Nephron (organoid): ENCODE measurements around the gene C1QTNF1.

Experiments used
- H3K27ac Mint-ChIP-seq, 3 experiments: 2 replicates each; pipeline ENCODE4 v1.8.0; 2020; ENCODE audit warnings: mixed read lengths in 3 of 3, mild to moderate bottlenecking in 2 of 3, moderate library complexity in 1 of 3
- H3K27me3 Mint-ChIP-seq: 2 replicates; pipeline ENCODE4 v1.8.0; 2021; ENCODE audit warnings: low read depth, mild to moderate bottlenecking, moderate library complexity, mixed read lengths
- H3K36me3 Mint-ChIP-seq: 2 replicates; pipeline ENCODE4 v1.8.0; 2020; ENCODE audit warnings: low read depth, mixed read lengths
- H3K4me1 Mint-ChIP-seq: 2 replicates; pipeline ENCODE4 v1.8.0; 2020; ENCODE audit warnings: mixed read lengths
- H3K4me3 Mint-ChIP-seq, 3 experiments: 2 replicates each; pipeline ENCODE4 v1.8.0; 2020; ENCODE audit warnings: mild to moderate bottlenecking in 3 of 3, mixed read lengths in 3 of 3, moderate library complexity in 2 of 3
- H3K9me3 Mint-ChIP-seq: 2 replicates; pipeline ENCODE4 v1.8.0; 2020; ENCODE audit warnings: mixed read lengths
- TF ChIP-seq, protein P1 (sequence below), 3 experiments: fragments of 200-600 bp; sonication (generic); IDR thresholded peaks; one replicate each; pipeline ENCODE4 v1.5.0; 2021; ENCODE audit warnings: antibody characterized with exemption in 3 of 3; ENCODE audit not compliant: unreplicated experiment in 3 of 3

The C1QTNF1 gene

DNA sequence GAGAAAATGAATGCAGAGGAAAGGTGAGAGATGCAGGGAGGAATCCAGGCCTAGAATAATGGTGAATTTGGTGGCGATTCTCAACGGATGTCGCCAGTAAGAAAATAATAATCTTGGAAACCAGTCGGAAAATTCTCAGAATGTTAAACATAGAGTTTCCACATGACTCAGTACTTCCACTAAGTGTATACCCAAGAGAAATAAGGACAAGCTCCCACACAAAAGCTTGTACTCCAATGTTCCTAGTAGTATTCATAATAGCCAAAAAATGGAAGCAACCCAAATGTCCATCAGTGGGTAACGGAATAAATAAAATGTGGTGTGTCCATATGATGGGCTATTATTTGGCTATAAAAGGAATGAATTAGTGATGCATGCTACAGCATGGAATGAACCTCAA lies 31.2 kb downstream of the C1QTNF1 start:
- Mint-ChIP-seq H3K9me3 (peaks cover 34% of the 10 kb centered on the region), H3K4me3 (no peak overlapping the region), H3K36me3 (no peaks in the 10 kb centered on the region), H3K27ac (no peak overlapping the region), H3K27me3 (peaks cover 36% of the 10 kb centered on the region), H3K4me1 (no peaks in the 10 kb centered on the region)
- TF ChIP-seq, protein P1, sequence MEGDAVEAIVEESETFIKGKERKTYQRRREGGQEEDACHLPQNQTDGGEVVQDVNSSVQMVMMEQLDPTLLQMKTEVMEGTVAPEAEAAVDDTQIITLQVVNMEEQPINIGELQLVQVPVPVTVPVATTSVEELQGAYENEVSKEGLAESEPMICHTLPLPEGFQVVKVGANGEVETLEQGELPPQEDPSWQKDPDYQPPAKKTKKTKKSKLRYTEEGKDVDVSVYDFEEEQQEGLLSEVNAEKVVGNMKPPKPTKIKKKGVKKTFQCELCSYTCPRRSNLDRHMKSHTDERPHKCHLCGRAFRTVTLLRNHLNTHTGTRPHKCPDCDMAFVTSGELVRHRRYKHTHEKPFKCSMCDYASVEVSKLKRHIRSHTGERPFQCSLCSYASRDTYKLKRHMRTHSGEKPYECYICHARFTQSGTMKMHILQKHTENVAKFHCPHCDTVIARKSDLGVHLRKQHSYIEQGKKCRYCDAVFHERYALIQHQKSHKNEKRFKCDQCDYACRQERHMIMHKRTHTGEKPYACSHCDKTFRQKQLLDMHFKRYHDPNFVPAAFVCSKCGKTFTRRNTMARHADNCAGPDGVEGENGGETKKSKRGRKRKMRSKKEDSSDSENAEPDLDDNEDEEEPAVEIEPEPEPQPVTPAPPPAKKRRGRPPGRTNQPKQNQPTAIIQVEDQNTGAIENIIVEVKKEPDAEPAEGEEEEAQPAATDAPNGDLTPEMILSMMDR (IDR thresholded peaks at IDR 0.05; ENCODE audit: unreplicated experiment in 3 of 3), result no peak

DNA sequence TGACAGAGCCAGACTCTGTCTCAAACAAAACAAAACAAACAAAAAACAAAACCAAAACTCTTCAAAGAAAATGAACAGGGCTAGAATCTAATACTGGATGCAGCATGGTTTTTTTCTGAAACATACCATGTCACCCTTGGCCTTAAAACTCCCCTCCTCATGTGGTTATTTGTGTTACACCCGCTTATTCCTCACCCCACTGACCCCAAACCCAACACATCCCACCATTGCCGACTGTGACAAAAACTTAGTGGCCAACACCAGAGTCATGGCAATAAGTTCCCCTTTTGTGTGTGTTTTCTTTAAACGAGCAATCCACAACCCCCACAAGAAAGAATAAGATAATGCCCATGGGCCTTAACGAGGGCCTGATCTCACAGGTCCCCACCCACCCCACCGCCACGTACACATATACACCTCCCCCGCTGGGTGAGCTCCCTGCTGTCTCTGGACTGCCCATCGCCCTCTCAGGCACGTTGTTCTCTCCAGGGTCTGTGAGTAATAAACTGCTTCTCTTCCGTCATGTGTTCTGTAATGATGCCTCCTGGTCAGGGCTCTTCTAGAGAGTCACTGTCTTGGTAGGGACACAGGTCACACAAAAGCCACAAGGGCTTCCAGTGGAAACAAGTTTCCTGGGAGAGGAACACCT lies 33.9 kb downstream of the C1QTNF1 start:
- Mint-ChIP-seq H3K27ac (no peak overlapping the region), H3K4me1 (no peaks in the 10 kb centered on the region), H3K36me3 (no peaks in the 10 kb centered on the region), H3K9me3 (peaks cover 24% of the 10 kb centered on the region), H3K4me3 (no peak overlapping the region), H3K27me3 (peaks cover 25% of the 10 kb centered on the region)
- TF ChIP-seq, protein P1 (IDR thresholded peaks at IDR 0.05; ENCODE audit: unreplicated experiment in 3 of 3), result no peak

DNA sequence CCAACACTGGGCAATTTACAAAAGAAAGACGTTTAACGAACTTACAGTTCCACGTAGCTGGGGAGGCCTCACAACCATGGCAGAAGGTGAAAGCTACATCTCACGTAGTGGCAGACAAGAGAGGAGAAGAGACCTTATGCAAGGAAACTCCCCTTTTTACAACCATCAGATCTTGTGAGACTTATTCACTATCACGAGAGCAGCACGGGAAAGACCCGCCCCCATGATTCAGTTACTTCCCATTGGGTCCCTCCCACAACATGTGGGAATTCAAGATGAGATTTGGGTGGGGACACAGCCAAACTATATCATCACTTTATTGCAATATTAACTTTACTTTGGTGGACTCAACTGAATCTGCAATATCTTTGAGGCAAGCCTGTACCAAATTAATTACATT lies 38.7 kb downstream of the C1QTNF1 start:
- Mint-ChIP-seq H3K9me3 (peaks cover 6% of the 10 kb centered on the region), H3K27ac (no peak overlapping the region), H3K4me1 (no peaks in the 10 kb centered on the region), H3K27me3 (peaks cover 29% of the 10 kb centered on the region), H3K4me3 (no peak overlapping the region), H3K36me3 (no peaks in the 10 kb centered on the region)
- TF ChIP-seq, protein P1 (IDR thresholded peaks at IDR 0.05; ENCODE audit: unreplicated experiment in 3 of 3), result no peak

DNA sequence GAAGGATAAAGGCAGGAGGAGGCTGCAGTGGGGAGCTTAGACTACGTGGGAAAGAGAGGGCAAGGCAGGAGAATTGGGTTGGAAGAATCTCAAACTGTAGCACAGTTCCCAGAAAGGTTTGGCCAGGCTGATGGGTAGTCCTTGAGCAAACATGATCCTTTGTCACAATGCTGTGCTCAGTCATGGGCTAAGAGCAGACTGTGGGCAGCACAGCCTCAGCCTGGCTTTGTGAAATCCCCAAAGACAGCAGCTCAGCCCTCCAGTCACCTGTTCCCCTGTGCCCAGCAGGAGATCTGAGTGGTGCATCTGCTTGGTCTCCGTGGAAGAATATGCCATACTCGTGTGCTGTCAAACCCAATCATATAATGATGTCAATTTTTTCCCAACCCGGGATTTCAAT lies 40.1 kb downstream of the C1QTNF1 start:
- no peak overlapping the region for H3K4me3 Mint-ChIP-seq
- no peaks in the 10 kb centered on the region for H3K4me1 Mint-ChIP-seq
- TF ChIP-seq, protein P1 (IDR thresholded peaks at IDR 0.05; ENCODE audit: unreplicated experiment in 3 of 3), result no peak
- H3K9me3 Mint-ChIP-seq, result no peaks in the 10 kb centered on the region
- H3K36me3 Mint-ChIP-seq, result no peaks in the 10 kb centered on the region
- peaks cover 20% of the 10 kb centered on the region for H3K27me3 Mint-ChIP-seq
- H3K27ac Mint-ChIP-seq, result no peak overlapping the region

DNA sequence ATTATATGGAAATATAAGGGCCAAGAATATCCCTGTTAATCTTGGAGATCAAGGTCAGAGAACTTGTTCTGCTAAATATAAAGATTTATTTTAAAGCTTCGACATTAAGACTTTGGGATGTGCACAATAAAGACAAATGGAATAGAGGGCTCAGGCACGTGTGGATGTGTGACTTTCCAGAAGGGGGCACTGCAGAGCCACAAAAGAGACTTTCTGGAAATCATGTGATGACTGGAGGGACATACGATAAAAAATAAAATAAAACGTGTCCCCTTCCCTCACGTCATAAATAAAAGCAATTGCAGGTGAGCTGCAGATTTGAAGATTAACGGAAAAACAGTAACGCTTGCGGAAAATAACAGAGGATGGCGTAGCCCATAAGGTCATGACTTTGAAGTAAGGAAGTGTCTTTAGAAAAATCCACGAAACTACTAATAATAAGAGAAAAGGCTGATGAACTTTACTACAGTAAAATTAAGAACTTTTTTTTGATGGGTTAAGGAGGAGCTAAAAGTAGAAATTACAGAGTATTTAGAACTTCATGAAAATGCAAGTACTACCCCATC lies 41.2 kb downstream of the C1QTNF1 start:
- no peaks in the 10 kb centered on the region for H3K4me1 Mint-ChIP-seq
- no peaks in the 10 kb centered on the region for H3K36me3 Mint-ChIP-seq
- no peak overlapping the region for H3K4me3 Mint-ChIP-seq
- no peak overlapping the region for H3K27ac Mint-ChIP-seq
- TF ChIP-seq, protein P1 (IDR thresholded peaks at IDR 0.05; ENCODE audit: unreplicated experiment in 3 of 3), result peak; percentile 37 to 59 (median 38)
- H3K27me3 Mint-ChIP-seq, result peaks cover 17% of the 10 kb centered on the region
- H3K9me3 Mint-ChIP-seq, result no peaks in the 10 kb centered on the region

DNA sequence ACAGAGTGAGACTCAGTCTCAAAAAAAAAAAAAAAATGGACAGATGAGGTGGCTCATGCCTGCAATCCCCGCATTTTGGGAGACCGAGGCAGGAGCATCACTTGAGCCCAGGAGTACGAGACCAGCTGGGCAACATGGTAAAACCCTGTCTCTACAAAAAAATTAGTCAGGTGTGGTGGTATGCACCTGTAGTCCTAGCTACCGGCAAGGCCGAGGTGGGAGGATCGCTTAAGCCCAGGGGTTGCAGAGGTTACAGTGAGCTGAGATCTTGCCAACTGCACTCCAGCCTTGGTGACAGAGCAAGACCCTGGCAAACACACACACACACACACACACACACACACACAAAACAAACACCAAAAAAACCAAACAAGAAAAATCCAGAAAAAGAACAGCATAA lies 43.0 kb downstream of the C1QTNF1 start:
- H3K9me3 Mint-ChIP-seq, result no peaks in the 10 kb centered on the region
- no peak overlapping the region for H3K27ac Mint-ChIP-seq

More for the DNA sequence above, 43.0 kb downstream of the C1QTNF1 start:
- TF ChIP-seq, protein P1 (IDR thresholded peaks at IDR 0.05; ENCODE audit: unreplicated experiment in 3 of 3), result no peak
- Mint-ChIP-seq H3K27me3 (peaks cover 19% of the 10 kb centered on the region), H3K4me1 (no peaks in the 10 kb centered on the region), H3K36me3 (no peaks in the 10 kb centered on the region), H3K4me3 (no peak overlapping the region)
